ENCODE measurements around the gene RHOV.

Gene RHOV

DNA sequence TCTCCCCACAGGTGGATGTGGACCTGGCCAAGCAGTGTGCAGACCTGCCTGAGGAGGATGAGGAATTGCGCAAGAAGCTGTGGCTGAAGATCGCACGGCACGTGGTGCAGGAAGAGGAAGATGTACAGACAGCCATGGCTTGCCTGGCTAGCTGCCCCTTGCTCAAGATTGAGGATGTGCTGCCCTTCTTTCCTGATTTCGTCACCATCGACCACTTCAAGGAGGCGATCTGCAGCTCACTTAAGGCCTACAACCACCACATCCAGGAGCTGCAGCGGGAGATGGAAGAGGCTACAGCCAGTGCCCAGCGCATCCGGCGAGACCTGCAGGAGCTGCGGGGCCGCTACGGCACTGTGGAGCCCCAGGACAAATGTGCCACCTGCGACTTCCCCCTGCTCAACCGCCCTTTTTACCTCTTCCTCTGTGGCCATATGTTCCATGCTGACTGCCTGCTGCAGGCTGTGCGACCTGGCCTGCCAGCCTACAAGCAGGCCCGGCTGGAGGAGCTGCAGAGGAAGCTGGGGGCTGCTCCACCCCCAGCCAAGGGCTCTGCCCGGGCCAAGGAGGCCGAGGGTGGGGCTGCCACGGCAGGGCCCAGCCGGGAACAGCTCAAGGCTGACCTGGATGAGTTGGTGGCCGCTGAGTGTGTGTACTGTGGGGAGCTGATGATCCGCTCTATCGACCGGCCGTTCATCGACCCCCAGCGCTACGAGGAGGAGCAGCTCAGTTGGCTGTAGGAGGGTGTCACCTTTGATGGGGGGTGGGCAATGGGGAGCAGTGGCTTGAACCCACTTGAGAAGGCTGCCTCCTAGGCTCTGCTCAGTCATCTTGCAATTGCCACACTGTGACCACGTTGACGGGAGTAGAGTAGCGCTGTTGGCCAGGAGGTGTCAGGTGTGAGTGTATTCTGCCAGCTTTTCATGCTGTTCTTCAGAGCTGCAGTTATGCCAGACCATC lies 28.8 kb upstream of the RHOV start:
- no peak for DNase-seq

DNA sequence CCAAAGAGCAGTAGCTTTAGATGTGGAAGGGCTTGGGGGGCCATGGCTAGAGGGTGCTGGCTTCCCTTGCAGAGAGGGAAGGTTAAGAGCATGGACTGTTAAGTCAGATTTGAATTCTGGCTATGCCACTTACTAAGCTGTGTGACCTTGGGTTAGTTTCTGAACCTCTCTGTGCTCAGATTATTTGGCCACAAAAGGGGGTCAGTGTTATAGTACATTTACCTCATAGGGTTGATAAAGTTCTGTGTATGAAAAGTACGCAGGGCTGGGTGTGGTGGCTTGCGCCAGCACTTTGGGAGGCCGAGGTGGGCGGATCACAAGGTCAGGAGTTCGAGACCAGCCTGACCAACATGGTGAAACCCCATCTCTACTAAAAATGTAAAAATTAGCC lies 27.0 kb upstream of the RHOV start:
- no peak for DNase-seq

DNA sequence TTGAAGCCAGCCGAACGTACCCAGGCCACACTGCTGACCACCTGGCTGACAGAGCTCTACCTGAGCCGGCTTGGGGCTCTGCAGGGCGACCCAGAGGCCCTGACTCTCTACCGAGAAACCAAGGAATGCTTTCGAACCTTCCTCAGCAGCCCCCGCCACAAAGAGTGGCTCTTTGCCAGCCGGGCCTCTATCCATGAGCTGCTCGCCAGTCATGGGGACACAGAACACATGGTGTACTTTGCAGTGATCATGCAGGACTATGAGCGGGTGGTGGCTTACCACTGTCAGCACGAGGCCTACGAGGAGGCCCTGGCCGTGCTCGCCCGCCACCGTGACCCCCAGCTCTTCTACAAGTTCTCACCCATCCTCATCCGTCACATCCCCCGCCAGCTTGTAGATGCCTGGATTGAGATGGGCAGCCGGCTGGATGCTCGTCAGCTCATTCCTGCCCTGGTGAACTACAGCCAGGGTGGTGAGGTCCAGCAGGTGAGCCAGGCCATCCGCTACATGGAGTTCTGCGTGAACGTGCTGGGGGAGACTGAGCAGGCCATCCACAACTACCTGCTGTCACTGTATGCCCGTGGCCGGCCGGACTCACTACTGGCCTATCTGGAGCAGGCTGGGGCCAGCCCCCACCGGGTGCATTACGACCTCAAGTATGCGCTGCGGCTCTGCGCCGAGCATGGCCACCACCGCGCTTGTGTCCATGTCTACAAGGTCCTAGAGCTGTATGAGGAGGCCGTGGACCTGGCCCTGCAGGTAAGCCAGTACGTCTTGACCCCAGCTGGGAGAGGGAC lies 26.4 kb upstream of the RHOV start:
- no peak for DNase-seq

DNA sequence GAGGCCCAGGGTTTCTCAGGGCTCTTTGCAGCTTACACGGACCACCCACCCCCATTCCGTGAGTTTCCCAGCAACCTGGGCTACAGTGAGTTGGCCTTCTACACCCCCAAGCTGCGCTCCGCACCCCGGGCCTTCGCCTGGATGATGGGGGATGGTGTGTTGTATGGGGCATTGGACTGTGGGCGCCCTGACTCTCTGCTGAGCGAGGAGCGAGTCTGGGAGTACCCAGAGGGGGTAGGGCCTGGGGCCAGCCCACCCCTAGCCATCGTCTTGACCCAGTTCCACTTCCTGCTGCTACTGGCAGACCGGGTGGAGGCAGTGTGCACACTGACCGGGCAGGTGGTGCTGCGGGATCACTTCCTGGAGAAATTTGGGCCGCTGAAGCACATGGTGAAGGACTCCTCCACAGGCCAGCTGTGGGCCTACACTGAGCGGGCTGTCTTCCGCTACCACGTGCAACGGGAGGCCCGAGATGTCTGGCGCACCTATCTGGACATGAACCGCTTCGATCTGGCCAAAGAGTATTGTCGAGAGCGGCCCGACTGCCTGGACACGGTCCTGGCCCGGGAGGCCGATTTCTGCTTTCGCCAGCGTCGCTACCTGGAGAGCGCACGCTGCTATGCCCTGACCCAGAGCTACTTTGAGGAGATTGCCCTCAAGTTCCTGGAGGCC lies 25.6 kb upstream of the RHOV start:
- DNase-seq: no peak

DNA sequence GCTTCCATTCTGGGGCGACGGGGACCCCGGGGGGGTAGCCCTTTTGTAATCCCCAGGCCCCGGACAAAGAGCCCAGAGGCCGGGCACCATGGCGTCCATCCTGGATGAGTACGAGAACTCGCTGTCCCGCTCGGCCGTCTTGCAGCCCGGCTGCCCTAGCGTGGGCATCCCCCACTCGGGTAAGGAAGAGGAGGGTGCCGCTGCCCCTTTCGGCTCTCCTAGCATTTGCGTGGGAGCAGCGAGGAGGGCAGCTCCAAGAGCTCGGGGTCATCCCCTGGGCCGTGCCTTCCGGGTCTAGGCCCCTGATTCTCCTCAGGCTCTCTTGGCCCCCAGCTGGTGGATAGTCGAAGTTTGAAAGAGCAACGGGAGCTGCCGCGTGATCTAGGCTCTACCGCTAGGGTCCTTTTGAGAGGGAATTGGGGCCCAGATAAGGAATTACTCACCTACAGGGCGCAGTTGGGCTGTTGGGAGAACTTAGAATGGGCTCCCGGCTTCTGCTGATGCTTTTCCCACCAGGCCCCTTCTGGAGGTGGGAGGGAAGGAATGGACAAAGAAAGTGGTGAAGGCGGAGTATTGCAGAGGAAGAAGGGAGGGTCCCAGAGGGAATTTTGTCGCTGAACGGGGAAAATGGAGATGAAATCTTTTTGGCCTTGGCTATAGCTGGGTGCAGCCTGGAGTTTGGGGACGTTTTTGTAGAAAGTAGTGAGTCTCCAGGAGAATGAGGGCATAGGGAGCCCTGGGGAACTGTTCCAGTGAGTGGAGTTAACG lies 20.8 kb upstream of the RHOV start:
- no peak for DNase-seq

DNA sequence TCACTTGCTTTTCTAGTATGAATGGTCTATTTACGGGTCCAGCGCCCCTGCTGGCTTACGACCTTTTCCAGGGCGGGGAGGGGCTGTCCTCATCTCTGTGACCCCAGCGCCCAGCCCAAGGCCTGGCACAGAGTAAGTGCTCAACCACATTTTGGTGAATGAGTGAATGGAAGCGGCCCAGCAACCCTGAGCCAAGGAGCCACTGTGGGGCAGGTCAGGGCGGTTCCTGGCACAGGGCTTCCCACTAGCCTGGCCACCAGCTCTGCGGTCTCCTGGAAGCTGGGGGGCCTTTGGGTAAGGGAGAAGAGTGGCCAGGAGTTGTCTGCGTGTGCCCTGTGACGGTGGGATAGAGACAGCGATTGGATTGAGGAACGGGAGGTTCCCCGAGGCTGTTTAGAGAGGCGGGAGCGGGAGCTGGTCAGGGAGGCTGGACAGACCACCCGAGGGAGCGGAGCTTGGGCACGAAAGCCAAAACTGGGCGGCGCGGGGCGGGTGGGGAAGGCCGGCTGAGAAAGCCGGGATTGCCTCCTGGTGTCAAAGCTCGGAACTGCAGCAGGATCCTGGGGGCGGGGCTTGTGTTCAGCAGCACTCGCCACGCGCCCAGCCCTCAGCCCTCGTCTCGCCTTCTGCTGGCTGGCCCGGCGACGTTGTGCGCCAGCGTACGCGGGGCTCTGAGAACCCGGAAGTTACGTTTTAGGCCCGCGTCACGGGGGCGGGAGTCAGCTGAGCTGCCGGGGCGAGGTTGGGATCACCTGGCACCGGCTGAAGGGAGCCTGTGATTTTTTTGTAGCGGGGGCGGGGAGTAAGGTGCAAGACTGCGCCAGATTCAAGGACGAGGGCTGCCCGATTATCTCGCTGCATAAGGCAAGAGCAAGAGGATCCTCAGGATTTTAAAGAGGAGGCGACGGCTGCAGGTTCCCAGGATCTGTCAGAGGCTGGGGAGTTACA lies 20.0 kb upstream of the RHOV start, which contains the start of gene VPS18:
VPS18 (plus strand) TSS at position 718 of the 948 bp plus-strand sequence. CDS start 319 bp downstream, outside the sequence.
- peak; percentile 92 for DNase-seq

DNA sequence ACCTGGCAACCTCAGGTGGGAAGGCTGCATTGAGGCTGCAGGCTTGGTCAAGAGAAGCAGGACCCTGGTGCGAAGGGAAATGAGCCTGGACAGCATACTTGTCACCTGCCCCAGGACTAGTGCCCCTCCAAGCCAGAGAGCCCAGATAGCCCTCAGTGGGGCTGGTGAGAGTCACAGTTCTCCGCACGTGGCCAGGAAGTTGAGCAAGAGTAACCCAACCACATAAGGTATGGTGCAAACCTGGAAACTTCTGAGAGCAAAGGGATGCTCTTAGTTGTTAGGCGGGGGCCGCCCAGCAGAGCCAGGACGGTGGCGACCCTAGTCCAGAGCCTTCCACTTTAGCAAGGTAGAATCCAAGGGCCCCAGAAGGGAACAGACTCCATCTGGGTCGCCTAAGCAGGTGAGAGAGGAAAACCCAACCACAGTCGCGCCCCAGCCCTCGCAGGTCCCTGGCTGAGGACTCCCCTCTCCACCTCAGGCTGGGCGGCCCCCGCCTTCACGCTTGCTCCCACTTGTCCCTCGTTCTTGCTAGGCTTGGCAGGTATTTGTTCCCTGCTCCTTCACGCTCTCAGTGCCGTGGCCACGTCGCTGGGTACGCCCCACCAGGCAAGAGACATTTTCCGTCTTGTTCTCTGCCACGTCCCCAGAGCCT lies 19.1 kb upstream of the RHOV start:
- no peak for DNase-seq

DNA sequence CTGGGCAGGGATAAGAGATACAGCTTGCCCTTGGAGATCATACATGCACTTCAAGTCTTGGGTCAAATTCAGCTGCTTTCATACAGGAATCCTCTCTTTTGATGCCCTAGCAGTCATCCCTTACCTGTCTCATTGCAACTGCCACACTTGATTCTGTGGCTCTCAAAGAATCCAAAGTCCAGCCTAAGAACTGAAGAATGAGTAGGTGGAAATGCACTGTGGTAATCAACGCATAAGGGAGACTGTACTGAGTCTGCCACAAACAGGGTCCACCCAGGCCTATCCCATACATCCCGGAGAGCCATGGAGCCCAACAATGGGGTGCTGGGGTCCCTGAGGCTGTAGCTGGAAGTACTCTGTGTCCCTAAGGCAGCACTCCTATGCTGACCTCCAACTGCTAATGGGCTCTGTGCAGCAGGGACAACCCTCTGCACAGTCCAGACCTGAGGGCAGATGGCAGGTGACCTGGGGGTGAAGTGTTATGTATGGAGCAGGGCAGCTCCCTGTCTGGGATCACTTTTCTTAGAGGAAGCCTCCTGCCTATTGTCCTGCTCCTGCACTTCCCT lies 18.5 kb upstream of the RHOV start:
- DNase-seq: no peak

DNA sequence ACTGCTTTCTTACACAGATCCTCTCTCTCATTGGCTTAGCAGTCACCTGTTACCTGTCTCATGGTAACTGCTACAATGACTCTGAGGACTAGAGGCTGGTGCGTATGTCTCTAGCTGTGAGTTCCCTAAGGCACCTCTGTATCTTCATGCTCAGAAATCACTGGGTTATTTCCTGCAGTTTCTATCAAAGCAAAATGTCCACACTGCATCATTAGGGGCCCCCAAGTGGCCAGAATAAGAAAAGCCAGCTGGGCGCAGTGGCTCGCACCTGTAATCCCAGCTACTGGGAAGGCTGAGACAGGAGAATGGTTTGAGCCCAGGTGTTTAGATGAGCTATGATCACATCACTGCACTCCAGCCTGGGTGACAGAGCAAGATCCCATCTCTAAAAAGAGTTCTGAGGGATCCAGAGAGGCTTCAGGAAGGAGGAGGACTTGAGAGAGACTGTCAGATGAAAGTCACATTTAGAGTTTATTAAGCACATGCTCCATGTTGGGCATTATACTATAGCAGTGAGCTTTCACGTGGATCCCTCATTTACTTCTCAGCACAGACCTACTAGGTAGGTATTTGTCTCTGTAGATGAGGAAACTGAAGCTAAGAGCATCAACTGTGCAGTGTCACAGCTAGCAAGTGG lies 17.9 kb upstream of the RHOV start:
- DNase-seq: peak; percentile 19

DNA sequence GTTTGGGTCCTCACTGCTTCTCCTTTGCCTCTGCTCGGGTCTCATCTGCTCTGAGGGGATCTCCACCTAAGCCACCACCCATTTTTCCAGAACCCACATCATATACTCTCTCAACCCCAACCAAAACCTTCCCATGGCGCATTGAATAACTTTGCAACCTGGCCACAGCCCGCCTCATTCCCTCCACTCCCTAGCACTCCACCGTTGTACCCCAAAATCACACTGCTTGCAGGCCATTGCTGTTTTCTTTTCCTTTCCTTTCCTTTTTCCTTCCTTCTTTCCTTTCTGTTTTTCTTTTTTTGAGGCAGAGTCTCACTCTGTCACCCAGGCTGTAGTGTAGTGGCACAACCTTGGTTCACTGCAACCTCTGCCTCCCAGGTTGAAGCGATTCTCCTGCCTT lies 17.1 kb upstream of the RHOV start:
- DNase-seq: no peak

DNA sequence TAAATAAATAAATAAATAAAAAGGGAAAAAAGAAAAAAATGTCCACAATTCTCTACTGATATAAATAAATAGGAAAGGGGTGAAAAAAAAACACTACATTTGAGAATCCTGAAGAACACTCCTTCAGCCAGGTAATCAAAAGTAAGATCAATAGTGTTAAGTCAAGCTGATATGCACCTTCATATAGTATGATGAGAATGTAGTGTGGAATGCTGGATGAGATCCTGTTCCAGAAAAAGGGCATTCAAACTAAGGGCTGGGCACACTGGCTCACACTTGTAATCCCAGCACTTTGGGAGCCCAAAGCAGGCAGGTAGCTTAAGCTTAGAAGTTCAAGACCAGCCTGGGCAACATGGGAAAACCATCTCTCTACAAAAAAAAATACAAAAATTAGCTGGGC lies 15.1 kb upstream of the RHOV start:
- DNase-seq: no peak

DNA sequence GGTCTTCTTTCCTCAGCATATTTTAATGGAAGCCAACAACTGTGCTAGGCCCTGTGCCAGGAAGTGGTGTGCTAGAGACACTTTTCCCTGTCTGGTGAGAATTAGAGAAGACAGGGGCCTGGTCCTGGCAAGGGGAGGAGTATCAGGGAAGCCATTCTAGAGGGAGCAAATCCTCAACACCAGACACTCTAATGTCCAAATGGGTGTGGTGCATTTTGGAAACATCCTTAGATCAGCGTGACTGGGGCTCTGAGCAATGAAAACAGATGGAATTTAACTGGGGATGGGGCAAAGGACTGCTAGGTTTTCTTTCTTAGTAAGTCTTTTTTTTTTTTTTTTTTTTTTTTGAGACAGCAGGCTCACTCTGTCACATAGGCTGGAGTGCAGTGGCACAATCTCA lies 12.6 kb upstream of the RHOV start:
- no peak for DNase-seq

DNA sequence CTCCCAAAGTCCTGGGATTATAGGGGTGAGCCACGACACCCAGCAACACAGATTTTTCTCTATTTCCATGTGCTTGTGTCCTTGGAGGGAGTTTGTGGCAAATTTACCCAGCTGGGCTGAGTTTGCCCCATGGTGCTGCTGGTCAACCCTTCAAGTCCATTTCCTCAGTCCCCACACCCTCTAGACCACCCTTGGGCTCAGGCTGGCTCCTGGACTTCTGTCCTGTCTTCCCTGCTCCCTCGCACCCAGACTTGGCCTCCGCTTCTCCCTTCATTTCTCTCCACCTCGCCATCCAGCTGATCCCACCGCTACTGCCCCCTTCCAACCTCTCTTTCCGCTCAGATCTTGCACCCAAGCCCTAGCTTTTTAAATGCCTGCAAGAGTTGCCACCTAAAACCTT lies 7.3 kb upstream of the RHOV start:
- no peak for DNase-seq

DNA sequence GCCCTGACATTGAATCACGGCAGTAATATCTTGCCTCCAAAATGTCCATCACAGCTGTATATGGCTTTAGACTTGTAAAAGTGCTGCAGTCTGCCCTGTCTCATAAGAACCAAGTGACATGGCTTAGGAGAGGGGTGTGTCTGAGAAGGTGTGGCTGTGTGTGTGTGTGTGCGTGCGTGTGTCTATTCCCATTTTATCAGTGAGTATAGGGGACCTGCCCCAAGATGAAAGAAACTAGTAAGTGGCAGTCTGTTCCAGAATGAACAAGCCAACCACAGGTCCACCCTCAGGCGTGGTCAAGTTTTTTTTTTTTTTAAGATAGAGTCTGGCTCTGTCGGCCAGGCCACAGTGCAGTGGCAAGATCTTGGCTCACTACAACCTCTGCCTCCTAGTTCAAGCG lies 5.6 kb upstream of the RHOV start:
- DNase-seq: no peak

DNA sequence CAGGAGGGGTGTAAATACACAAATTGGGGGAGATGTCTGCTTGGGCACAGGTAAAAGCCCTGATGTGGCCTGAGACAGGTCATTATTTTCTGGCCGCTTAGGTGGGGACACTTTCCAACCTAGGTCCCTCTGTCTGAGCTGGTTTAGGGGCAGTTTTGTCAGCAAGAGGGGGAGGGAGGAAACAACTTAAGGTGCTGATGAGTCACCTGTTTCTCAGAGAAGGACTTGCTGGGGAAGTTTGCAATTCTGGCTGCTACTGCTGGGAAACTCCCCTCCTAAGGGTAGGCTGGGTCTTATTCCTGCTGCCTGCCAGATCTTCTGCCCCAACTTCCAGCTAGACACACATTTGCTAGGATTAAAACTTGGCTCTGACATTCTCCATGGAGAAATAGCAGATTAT lies 4.8 kb upstream of the RHOV start:
- DNase-seq: no peak

DNA sequence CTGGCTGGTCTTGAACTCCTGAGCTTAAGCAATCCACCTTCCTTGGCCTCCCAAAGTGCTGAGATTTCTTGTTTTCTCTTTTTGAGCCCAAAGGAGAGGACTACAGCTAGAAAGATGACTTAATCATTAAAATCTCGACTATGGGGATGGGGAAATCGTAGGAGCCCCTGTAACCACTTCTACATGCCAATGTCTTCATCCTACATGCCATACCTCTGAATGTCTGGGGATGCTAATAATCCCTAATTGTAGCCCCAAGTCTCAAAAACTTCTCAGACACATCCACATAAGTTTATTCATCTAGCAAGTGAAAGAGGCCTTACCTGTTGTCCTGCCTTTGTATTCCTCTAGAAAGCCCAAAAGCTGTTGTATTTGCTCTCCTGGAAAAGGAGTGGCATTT lies 3.7 kb upstream of the RHOV start:
- no peak for DNase-seq

DNA sequence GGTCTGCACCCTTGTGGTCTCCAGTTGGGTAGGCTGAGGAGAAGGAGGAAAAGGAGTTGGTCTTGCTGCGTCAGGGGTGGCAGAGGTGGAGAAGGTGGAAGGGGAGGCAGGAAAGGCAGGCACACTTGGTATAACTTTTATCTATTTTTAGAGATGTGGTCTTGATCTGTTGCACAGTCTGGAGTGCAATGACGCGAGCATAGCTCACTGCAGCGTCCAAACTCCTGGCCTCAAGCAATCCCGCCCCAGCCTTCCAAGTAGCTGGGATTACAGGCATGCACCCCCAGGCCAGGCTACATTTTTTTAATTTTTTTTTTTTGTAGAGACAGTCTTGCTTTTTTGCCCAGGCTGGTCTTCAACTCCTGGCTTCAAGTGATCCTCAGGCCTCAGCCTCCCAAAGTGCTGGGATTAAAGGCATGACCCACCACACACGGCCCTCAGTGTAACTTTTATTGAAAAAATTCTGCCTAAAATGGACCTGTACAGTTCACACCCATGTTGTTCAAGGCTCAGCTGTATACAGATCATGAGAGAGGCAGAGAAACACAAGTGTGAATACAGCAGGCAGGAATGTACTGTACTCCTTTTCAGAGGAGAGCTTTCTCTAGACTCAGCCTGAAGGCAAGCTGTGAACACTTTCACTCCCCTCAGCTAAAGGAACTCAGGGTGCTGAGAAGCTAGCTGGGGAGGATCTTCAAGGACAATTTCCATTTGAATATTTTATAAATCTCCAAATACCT lies 2.1 kb upstream of the RHOV start:
- DNase-seq: no peak

DNA sequence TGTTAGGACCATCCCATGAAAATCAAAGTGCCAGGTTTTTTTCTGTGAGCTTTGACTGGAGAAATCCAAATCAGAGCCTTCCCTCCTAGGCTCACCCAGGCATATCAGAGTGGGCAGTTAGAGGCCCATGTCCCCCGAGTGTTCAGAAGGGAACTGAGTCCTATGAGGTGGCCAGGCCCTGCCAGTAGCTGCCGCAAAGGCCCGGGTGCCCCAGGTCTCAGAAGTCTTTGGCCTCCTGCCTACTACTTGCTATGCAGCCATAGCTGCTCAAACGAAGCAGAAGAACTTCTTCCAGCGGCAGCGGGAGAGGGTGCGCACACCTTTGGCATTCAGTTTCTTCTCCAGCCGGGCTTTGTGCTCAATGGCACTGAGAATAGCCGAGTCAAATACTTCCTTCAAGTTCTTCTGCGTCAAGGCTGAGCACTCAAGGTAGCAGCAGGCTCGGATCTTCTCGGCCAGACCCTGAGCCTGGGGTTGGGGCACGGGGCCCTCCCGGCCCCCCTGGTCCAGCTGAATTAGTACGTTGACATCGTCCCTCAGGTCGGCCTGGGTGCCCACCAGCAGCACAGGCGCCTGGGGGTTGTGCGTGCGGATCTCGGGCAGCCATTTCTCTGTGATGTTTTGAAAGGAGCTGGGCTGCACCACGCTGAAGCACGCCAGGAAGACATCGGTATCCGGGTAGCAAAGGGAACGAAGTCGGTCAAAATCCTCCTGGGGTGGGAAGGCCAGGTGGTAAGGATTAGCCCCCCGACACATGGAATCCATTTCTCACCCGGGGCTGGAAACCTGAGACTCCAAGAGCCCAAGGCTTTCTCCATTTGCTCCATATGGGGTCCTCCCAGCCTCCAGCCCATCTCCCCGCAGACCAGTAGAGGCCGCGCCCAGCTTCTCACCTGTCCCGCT lies 992 bp downstream of the RHOV start:
- DNase-seq: peak; percentile 66
